ENCODE measurements around the gene LNX1.

DNA sequence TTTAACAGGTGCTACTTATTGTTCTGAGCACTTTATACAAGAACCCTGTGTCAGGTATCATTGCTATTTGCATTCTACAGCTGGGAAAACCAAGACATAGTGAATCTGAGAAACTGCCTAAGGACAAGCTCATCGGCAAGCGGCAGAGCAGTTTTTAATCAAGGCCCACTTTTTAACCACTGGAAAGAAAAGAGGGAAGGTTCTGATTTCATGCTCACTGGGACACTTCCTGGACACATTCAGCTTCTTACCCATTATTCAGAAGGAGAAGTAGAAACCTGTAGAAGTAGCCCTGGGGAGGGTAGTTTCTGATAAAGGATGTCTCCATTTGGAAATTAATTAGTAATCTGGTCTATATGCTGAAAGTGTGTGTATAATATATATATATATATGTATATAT, 2.5 kb upstream of the LNX1 start:
- TF ChIP-seq, protein P1, sequence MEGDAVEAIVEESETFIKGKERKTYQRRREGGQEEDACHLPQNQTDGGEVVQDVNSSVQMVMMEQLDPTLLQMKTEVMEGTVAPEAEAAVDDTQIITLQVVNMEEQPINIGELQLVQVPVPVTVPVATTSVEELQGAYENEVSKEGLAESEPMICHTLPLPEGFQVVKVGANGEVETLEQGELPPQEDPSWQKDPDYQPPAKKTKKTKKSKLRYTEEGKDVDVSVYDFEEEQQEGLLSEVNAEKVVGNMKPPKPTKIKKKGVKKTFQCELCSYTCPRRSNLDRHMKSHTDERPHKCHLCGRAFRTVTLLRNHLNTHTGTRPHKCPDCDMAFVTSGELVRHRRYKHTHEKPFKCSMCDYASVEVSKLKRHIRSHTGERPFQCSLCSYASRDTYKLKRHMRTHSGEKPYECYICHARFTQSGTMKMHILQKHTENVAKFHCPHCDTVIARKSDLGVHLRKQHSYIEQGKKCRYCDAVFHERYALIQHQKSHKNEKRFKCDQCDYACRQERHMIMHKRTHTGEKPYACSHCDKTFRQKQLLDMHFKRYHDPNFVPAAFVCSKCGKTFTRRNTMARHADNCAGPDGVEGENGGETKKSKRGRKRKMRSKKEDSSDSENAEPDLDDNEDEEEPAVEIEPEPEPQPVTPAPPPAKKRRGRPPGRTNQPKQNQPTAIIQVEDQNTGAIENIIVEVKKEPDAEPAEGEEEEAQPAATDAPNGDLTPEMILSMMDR (IDR thresholded peaks at IDR 0.05): no peak
- TF ChIP-seq EZH2phosphoT487 (IDR thresholded peaks at IDR 0.05) (no peak), EZH2 (IDR thresholded peaks at IDR 0.05) (no peak)

All from neural progenitor cell (in vitro differentiated cells).